ENCODE results near the gene MTMR2. TPM values are rescaled to one million over a fixed set of nuclear protein-coding genes. Genes with fewer than 3 reads are reported as not detected.

MTMR2 gene
- total RNA-seq, 1 experiment from 2014 or later = 29.1 TPM

GRCh38 chr11:95924414-95924760 is 480 bp upstream of the MTMR2 start:
- Histone ChIP-seq H3K4me2 (ENCODE audit: low read length) (peak overlapping the region; percentile 88), H3K79me2 (ENCODE audit: insufficient read depth, low read length) (peaks cover 51% of the 10 kb centered on the region), H3K27ac (ENCODE audit: low read depth, low read length) (peak overlapping the region; percentile 79), H3K9ac (ENCODE audit: low read length) (peak overlapping the region; percentile 74), H3K9me2 (ENCODE audit: insufficient read depth) (no peaks in the 10 kb centered on the region), H4K20me1 (ENCODE audit: insufficient read depth) (no peaks in the 10 kb centered on the region), H2AFZ (ENCODE audit: low read depth, low read length, poor library complexity, severe bottlenecking) (no peak overlapping the region), H3K9me3 (ENCODE audit: control insufficient read depth in 1 of 2, insufficient read depth in 1 of 2, low read depth in 1 of 2, low read length in 2 of 2) (no peaks in the 10 kb centered on the region), H3K27me3 (ENCODE audit: insufficient read depth, low read length) (no peaks in the 10 kb centered on the region), H3K4me1 (ENCODE audit: control insufficient read depth in 1 of 2, insufficient read depth in 2 of 2, low read length in 2 of 2) (peaks cover 6 to 14% of the 10 kb centered on the region in 2 experiments), H3K4me3 (replicated peaks in 1 of 2; ENCODE audit: low read depth in 1 of 2, low read length in 2 of 2) (peak overlapping the region; percentile 69 to 94), H3K36me3 (ENCODE audit: control insufficient read depth in 1 of 2, insufficient read depth in 2 of 2, low read length in 2 of 2) (no peaks in the 10 kb centered on the region; a peak in 1 of 4 replicates)
- RAD21 ChIA-PET (ENCODE audit: low non-redundant PET in 1 of 2, low total read pairs in 2 of 2, uncharacterized antibody in 2 of 2, unreplicated experiment in 2 of 2) = no interaction called here
- peak; percentile 26 for ATAC-seq
- intact Hi-C loops (cut with micrococcal nuclease) = loop anchor here (5.0 to 10.0 kb wide), 2 partner anchors 468 to 770 kb away; partner anchors contain the start of gene JRKL
- POLR2A ChIA-PET = interaction anchor here (0.8 to 0.9 kb wide), 3 partner anchors 328 to 466 kb away, joined by 3 to 4 read pairs (median 4); partner anchors contain the start of genes CCDC82 and JRKL
- TSS peak; percentile 94 for BruUV-seq (replicated peaks)
- TF ChIP-seq, protein P1, sequence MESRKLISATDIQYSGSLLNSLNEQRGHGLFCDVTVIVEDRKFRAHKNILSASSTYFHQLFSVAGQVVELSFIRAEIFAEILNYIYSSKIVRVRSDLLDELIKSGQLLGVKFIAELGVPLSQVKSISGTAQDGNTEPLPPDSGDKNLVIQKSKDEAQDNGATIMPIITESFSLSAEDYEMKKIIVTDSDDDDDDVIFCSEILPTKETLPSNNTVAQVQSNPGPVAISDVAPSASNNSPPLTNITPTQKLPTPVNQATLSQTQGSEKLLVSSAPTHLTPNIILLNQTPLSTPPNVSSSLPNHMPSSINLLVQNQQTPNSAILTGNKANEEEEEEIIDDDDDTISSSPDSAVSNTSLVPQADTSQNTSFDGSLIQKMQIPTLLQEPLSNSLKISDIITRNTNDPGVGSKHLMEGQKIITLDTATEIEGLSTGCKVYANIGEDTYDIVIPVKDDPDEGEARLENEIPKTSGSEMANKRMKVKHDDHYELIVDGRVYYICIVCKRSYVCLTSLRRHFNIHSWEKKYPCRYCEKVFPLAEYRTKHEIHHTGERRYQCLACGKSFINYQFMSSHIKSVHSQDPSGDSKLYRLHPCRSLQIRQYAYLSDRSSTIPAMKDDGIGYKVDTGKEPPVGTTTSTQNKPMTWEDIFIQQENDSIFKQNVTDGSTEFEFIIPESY (IDR thresholded peaks at IDR 0.05; ENCODE audit: extremely low read depth, insufficient replicate concordance, low read length) = no peak
- TF ChIP-seq REST (IDR thresholded peaks at IDR 0.05; ENCODE audit: low read depth) = no peak
- no peak for TF ChIP-seq CEBPB (IDR thresholded peaks at IDR 0.05; ENCODE audit: low read depth)
- TF ChIP-seq SIN3A (IDR thresholded peaks at IDR 0.05; ENCODE audit: low read depth) = no peak
- TF ChIP-seq MAX (IDR thresholded peaks at IDR 0.05) = no peak
- TF ChIP-seq CBX3 (IDR thresholded peaks at IDR 0.05; ENCODE audit: low read depth) = no peak
- no peak for TF ChIP-seq ATF3 (IDR thresholded peaks at IDR 0.05)
- no peak for TF ChIP-seq POLR2A (IDR thresholded peaks at IDR 0.05; ENCODE audit: borderline replicate concordance, extremely low read depth, insufficient read depth, insufficient read length)
- no peak for TF ChIP-seq SRF (IDR thresholded peaks at IDR 0.05; ENCODE audit: low read depth)
- no peak for TF ChIP-seq SP1 (IDR thresholded peaks at IDR 0.05; ENCODE audit: low read depth)
- no peak for TF ChIP-seq EZH2phosphoT487 (IDR thresholded peaks at IDR 0.05; ENCODE audit: borderline replicate concordance)
- no peak; the same call in 1 of the 2 replicates for TF ChIP-seq JUND (IDR thresholded peaks at IDR 0.05)
- TF ChIP-seq EZH2 (IDR thresholded peaks at IDR 0.05) = no peak
- no peak for TF ChIP-seq EGR1 (IDR thresholded peaks at IDR 0.05; ENCODE audit: low read depth)
- no peak for TF ChIP-seq YY1 (IDR thresholded peaks at IDR 0.05; ENCODE audit: extremely low read depth, insufficient replicate concordance, low read depth, low read length)
- no peak for TF ChIP-seq RAD21 (IDR thresholded peaks at IDR 0.05; ENCODE audit: low read depth)
- no peak for TF ChIP-seq TCF7L2 (IDR thresholded peaks at IDR 0.05; ENCODE audit: borderline replicate concordance, extremely low read depth, insufficient read depth, insufficient read length)
- CTCF ChIA-PET = interaction anchor here (0.8 to 1.6 kb wide), 3 partner anchors 76 to 502 kb away, joined by 3 to 9 read pairs (median 3); partner anchors contain the start of gene MAML2
- DNase-seq (ENCODE audit: low read depth, low spot score) = no peak
